D721Med (cell line): ENCODE results near the gene SGTB.

Experiments used
- DNase-seq: peaks from one replicate; pipeline ENCODE4 v3.0.0; 2011; ENCODE audit warnings: low spot score; ENCODE audit not compliant: insufficient read length
- FAIRE-seq: peaks from 2 replicates; lab custom pipeline; 2011; peaks lifted over from hg19 to GRCh38; lab: Jason Lieb, UNC
- TF ChIP-seq, protein P1 (sequence below): IDR thresholded peaks from 2 replicates; pipeline ENCODE4 v1.5.1; 2012; ENCODE audit warnings: mild to moderate bottlenecking, control low read depth; ENCODE audit not compliant: insufficient read depth; ENCODE audit errors: missing control alignments

The SGTB gene, protein sequence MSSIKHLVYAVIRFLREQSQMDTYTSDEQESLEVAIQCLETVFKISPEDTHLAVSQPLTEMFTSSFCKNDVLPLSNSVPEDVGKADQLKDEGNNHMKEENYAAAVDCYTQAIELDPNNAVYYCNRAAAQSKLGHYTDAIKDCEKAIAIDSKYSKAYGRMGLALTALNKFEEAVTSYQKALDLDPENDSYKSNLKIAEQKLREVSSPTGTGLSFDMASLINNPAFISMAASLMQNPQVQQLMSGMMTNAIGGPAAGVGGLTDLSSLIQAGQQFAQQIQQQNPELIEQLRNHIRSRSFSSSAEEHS

DNA sequence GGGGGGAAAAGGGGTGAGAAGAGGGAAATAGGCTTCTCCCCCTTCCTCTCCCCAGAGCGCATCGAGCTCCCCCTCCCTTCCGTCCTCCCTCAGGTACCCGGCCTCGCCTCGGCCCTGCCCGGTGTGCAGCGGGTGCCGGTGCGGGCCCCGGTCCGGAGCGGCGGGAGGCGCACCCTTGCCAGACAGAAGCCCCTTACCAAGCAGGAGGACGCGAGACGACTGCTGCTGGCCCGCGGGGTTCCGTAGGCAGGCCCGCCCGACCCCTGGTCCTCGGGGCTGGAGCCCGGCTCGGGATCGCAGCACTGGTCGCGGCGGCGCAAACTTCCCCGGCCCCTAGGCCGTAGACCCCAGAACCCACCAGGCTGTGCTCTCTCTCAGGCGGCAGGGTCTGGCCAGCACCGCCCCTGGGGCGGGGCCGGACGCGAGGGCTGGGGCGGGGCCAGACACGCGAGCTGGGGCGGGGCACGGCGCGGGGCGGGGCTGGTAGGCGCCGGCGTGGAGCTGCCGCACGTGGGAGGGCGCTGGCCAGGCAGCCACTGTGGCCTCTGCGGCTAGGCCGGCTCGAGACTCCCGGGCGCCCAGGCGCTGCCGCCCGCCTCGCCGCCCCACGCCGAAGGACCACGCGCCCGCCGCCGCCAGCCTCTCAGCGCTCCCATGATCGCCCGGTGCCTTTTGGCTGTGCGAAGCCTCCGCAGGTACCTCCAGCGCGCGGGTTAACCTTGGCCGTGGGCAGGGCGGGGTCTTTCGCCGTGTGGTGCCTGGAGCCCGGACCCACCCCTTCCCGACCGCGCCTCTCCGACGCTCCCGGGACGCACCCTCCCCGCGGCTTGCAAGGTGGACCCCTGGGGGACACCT lies at the start of gene SGTB, which contains the start of gene NLN:
Gene SGTB (minus strand): TSS at position 390 of the 855 bp plus-strand sequence. CDS start 1,302 bp downstream, outside the sequence.
Gene NLN (plus strand): TSS at position 486 of the 855 bp plus-strand sequence. CDS start 169 bp downstream, at position 655.
- TF ChIP-seq, protein P1, sequence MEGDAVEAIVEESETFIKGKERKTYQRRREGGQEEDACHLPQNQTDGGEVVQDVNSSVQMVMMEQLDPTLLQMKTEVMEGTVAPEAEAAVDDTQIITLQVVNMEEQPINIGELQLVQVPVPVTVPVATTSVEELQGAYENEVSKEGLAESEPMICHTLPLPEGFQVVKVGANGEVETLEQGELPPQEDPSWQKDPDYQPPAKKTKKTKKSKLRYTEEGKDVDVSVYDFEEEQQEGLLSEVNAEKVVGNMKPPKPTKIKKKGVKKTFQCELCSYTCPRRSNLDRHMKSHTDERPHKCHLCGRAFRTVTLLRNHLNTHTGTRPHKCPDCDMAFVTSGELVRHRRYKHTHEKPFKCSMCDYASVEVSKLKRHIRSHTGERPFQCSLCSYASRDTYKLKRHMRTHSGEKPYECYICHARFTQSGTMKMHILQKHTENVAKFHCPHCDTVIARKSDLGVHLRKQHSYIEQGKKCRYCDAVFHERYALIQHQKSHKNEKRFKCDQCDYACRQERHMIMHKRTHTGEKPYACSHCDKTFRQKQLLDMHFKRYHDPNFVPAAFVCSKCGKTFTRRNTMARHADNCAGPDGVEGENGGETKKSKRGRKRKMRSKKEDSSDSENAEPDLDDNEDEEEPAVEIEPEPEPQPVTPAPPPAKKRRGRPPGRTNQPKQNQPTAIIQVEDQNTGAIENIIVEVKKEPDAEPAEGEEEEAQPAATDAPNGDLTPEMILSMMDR: no peak
- DNase-seq (peak; percentile 63), FAIRE-seq (no peak)

DNA sequence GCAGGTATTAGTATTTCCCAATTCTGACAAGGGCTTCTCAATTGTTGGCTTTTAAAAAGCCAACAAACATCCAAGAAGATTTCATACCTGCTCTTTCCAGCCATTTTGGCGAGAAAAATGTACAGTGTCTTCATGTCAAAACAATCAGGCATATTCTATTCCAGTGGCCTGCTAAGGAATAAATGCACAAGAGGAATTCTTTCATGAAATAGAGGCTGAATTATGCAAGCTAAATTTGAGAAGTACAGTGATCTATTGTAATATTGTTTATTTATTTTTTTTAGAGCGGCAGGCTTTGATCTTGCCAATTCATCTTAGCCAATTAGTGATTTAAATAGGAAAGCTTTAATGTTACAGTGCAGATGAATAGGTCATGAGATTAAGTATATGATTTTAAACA lies 49.4 kb upstream of the SGTB start:
- TF ChIP-seq, protein P1: no peak
- FAIRE-seq (no peak), DNase-seq (no peak)

DNA sequence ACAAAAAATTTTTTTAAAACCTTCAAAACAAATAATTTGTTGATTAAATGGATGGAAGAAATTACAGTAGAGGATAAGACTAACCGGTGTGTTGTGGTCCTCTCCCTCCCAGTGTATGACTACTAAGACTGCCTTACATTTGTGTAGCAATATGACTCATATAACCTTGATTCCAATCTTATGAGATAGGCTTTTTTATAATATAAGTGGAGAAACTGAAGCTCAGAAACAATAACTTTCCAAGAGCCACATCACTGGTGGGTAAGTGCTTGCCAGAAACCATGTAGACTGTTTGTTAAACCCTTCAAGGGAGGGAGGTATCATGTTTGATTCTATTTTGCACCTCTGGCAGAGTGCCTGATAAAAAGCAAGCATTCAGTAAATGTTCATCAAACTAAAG lies 47.6 kb upstream of the SGTB start:
- FAIRE-seq (no peak), DNase-seq (no peak)
- TF ChIP-seq, protein P1: no peak

DNA sequence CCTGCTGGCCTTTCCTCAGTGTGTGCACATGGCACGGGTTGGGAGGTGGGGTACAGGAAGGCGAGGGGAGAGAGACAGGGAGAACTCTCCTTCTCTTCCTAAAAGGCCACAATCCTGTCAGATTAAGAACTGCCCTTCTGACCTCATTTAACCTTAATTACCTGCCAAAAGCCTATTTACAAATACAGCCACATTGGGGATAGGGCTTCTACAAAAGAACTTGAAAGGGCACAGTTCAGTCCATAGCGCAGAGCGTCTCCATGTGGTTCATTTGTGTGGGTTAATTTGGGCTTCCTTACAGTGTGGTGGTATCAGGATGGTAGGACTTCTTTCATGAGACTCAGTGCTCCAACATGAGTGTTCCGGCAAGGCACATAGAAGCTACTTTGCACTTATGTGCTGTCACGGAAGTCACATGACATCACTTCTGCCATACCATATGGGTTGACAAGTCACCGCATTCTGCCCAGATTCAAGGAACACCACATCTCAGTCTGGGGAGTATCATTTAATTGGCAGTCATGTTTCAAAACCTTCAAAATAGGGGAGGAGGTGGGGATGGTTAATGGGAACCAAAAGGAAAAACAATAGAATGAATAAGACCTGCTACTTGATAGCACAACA lies 46.9 kb upstream of the SGTB start:
- no peak for DNase-seq
- FAIRE-seq: no peak
- TF ChIP-seq, protein P1: no peak

DNA sequence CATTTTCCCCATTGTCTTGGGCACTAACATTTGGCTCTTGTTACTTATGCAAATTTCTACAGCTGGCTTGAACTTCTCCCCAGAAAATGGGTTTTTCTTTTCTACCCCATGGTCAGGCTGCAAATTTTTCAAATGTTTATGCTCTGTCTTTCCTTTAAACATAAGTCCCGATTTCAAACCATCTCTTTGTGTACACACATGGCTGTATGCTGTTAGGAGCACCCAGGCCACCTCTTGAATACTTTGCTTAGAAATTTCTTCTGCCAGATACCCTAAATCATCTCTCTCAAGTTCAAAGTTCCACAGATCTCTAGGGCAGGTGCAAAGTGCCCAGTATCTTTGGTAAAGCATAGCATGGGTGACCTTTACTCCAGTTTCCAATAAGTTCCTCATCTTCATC lies 45.7 kb upstream of the SGTB start:
- TF ChIP-seq, protein P1: no peak
- DNase-seq (no peak), FAIRE-seq (no peak)

DNA sequence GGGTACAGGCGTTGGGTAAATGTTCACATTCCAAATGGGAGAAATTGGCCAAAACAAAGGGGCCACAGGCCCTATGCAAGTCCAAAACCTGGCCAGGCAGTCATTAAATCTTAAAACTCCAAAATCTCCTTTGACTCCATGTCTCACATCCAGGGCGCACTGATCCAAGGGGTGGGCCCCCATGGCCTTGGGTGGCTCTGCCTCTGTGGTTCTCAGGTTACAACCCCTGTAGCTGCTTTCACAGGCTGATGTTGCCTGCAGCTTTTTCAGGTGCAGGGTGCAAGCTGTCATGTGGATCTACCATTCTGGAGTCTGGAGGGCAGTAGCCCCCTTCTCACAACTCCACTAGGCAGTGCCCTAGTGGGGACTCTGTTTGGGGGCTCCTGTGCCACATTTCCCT lies 44.9 kb upstream of the SGTB start:
- TF ChIP-seq, protein P1: no peak
- FAIRE-seq (no peak), DNase-seq (no peak)
